Muscle of leg (tissue), 11 donors: Measurements from ENCODE around the gene AUH. TPM values are rescaled to one million over a fixed set of nuclear protein-coding genes. Genes with fewer than 3 reads are reported as not detected.

Experiments used
- DNase-seq: peaks from one replicate; pipeline ENCODE4 v3.0.0; 2013
- H3K27ac ChIP-seq: one replicate; pipeline ENCODE4 v1.5.1; 2013; ENCODE audit warnings: mild to moderate bottlenecking, low read length, control low read depth
- H3K27me3 ChIP-seq: one replicate; pipeline ENCODE4 v1.6.1; 2013; ENCODE audit warnings: low read length; ENCODE audit not compliant: control insufficient read depth, insufficient read depth
- H3K36me3 ChIP-seq: one replicate; pipeline ENCODE4 v1.6.1; 2013; ENCODE audit warnings: low read length; ENCODE audit not compliant: control insufficient read depth, insufficient read depth
- H3K4me1 ChIP-seq: one replicate; pipeline ENCODE4 v1.6.1; 2013; ENCODE audit warnings: low read length; ENCODE audit not compliant: control insufficient read depth, insufficient read depth
- H3K4me3 ChIP-seq: one replicate; pipeline ENCODE4 v1.5.1; 2013; ENCODE audit warnings: low read length, control low read depth
- H3K9me3 ChIP-seq: replicated peaks from 2 replicates; pipeline ENCODE4 v1.6.1; 2013; ENCODE audit warnings: low read depth, low read length; ENCODE audit not compliant: control insufficient read depth
- WGBS: methylation state at CpG from one replicate; pipeline ENCODE4 v1.1.5; 2013; ENCODE audit warnings: missing lambda C conversion rate; ENCODE audit not compliant: insufficient coverage; 5-methylcytosine and 5-hydroxymethylcytosine counted together
- polyA plus RNA-seq, 8 donors: library from polyadenylated mRNA; unstranded; fragments of 120-200 nt; gene quantifications; one replicate each; pipeline versions ENCODE4 v1.2.1 to v1.2.3, GENCODE V29; 2013; ENCODE audit warnings: inconsistent platforms in 1 of 8, low replicate concordance in 1 of 8; ENCODE audit not compliant: insufficient read length in 8 of 8, insufficient read depth in 1 of 8
- total RNA-seq: library from RNA; stranded (reverse); fragments of 120-200 nt; gene quantifications from one replicate; pipeline ENCODE4 v1.2.4, GENCODE V29; 2013

AUH gene
- total and polyA plus RNA-seq, 9 donors = 9.5 to 16.0 (median 12.7) TPM

DNA sequence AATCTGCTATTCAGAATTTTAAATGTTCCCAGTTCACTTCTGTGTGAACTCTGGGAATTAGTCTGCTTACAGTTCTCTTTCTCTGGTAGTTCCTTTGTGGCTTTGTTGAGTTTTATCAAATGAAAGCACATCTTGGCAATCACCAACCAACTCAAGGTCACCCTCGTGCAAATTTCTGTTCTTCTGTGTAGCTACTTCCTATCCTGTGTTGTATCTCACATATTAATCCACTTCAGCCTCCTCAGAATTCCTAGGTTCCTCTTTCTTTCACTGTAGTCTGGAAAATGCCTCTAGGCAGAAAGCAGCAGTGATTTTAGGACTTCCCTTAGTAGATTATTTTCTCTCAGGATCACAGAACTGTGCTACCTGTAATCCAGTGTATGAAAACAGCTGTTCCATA, 100.3 kb downstream of the AUH start:
- H3K27me3 ChIP-seq = no peaks in the 10 kb centered on the region
- H3K27ac ChIP-seq = no peak overlapping the region
- no CpG with 5 or more reads among the region's 1 CpG for WGBS
- no peaks in the 10 kb centered on the region for H3K36me3 ChIP-seq
- peak; percentile 41 for DNase-seq
- peaks cover 5% of the 10 kb centered on the region for H3K4me1 ChIP-seq
- no peak overlapping the region for H3K4me3 ChIP-seq
- H3K9me3 ChIP-seq = no peaks in the 10 kb centered on the region

DNA sequence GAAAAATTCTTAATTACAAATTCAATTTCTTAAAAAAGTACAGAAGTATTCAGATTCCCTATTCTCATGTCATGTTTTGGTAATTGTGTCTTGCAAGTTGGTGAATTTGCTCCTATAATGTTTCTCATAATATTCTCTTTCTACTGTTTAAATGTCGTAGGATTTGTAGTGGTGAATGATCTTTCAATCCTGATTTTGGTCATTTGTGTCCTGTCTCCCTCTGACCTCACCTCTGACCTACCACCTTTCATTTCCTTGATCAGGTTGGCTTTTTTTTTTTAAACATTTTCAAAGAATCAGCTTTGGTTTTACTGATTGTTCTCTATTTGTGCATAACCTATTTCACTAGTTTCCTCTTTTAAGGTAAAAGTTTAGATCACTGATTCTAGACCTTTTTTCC, 102.6 kb downstream of the AUH start:
- H3K36me3 ChIP-seq = no peaks in the 10 kb centered on the region
- no peaks in the 10 kb centered on the region for H3K9me3 ChIP-seq
- no peak overlapping the region for H3K4me3 ChIP-seq
- no peak overlapping the region for H3K27ac ChIP-seq
- peaks cover 9% of the 10 kb centered on the region for H3K4me1 ChIP-seq
- no CpG with 5 or more reads among the region's 1 CpG for WGBS
- no peak for DNase-seq
- H3K27me3 ChIP-seq = no peaks in the 10 kb centered on the region

DNA sequence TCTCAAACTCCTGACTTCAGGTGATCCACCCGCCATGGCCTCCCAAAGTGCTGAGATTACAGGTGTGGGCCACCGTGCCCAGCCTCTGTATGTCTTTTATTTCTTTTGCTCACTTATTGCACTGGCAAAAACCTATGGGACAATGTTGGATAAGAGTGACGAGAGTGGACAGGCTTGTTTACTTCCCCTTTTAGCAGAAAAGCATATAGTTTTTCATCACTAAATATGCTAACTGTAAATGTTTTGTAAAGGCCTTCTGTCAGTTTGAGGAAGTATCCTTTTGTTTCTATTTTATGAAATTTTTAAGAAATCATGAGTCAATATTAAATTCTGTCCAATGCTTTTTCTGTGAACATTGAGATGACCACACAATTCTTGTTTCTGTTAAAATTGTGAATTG, 103.3 kb downstream of the AUH start:
- H3K27ac ChIP-seq = no peak overlapping the region
- peak; percentile 34 for DNase-seq
- no CpG with 5 or more reads among the region's 3 CpGs for WGBS

DNA sequence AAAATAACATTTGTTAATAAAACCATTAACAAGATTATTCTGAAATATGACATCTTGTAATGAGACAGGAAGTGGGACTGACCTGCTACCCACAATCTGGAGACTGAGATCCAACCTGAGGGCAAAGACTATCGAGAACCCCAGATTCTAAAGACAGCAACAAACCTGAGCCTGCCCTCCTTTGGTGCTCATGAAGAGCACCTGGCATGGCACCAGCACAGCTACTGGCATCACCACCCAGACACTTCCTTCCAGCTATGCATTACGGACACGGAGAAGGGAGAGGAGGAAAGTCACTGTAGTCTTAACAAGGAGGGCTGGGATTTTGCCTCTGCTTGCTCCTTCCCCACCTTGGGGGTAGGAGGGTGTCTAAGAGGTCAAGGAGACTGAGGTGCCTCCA, 105.5 kb downstream of the AUH start:
- WGBS = 80% methylated on average over 1 of the region's 3 CpGs
- no peak for DNase-seq
- H3K4me1 ChIP-seq = peaks cover 9% of the 10 kb centered on the region
- no peaks in the 10 kb centered on the region for H3K27me3 ChIP-seq
- H3K36me3 ChIP-seq = no peaks in the 10 kb centered on the region
- no peak overlapping the region for H3K27ac ChIP-seq
- H3K4me3 ChIP-seq = no peak overlapping the region
- no peaks in the 10 kb centered on the region for H3K9me3 ChIP-seq

More for the DNA sequence above, 103.3 kb downstream of the AUH start:
- Histone ChIP-seq H3K4me3 (no peak overlapping the region), H3K4me1 (peaks cover 9% of the 10 kb centered on the region), H3K27me3 (no peaks in the 10 kb centered on the region), H3K36me3 (no peaks in the 10 kb centered on the region), H3K9me3 (no peaks in the 10 kb centered on the region)

DNA sequence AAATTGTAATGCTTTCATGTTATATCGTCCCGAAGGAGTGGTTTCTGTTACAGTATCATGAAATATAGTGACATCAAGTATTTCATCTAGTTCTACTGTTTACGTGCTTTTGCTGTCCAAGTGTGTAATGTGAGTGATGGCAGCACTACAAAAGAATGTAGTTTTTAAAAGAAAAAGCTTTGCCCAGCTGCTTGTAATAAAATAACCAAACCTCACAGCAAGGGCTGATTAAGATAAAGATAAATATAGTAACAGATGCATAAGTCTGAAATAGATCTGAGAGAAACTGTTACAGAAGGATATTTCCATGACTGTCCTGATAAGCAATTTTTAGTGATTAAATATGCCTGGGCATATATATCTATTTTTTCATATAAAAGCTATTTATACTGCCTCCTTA, 106.4 kb downstream of the AUH start:
- DNase-seq = peak; percentile 25
- WGBS = no CpG with 5 or more reads among the region's 3 CpGs
- Histone ChIP-seq H3K36me3 (no peaks in the 10 kb centered on the region), H3K27ac (no peak overlapping the region), H3K4me3 (no peak overlapping the region), H3K9me3 (no peaks in the 10 kb centered on the region), H3K4me1 (peaks cover 9% of the 10 kb centered on the region), H3K27me3 (no peaks in the 10 kb centered on the region)

DNA sequence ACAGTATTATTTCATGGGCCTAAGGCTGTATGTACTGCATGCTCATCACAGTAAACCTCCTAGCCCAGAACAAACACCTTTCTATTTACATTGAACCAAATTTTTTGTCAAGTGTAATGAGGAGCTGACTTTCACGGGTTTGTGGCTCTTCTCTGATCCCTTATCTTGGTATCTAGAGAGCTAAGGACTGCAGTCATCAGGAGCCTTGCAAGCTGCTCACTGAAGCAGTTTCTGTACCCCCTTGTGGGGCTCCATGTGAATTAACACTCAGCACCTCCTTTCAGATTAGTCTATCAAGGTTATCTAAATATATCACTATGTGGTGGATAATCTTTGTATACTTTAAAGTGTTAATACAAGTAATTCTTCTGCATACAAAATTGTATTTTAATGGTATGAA, 108.2 kb downstream of the AUH start:
- no peaks in the 10 kb centered on the region for H3K27me3 ChIP-seq
- WGBS = no CpG with 5 or more reads among the region's 1 CpG
- H3K4me1 ChIP-seq = peaks cover 9% of the 10 kb centered on the region
- H3K9me3 ChIP-seq = no peaks in the 10 kb centered on the region
- no peak overlapping the region for H3K4me3 ChIP-seq
- H3K36me3 ChIP-seq = no peaks in the 10 kb centered on the region
- DNase-seq = no peak
- no peak overlapping the region for H3K27ac ChIP-seq

DNA sequence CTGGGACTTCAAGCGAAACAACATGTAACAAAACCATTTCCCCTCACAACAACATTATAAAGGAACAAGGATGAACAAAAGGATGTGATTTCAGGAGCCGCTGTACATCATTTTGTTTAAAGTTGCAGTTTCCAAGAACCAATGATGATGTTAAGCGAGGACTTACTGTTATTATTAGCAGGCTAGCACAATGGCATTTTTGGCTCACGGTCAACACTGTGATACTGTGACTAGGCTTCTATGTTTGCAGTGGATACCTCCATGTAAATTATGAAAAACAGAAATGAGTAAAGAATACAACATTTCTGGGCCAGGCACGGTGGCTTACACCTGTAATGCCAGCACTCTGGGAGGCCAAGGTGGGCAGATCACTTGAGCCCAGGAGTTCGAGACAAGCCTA, 113.0 kb downstream of the AUH start:
- Histone ChIP-seq H3K27ac (no peak overlapping the region), H3K36me3 (no peaks in the 10 kb centered on the region), H3K9me3 (no peaks in the 10 kb centered on the region), H3K4me3 (no peak overlapping the region), H3K4me1 (no peaks in the 10 kb centered on the region), H3K27me3 (no peaks in the 10 kb centered on the region)
- 96% methylated on average over 3 of the region's 6 CpGs for WGBS
- no peak for DNase-seq

DNA sequence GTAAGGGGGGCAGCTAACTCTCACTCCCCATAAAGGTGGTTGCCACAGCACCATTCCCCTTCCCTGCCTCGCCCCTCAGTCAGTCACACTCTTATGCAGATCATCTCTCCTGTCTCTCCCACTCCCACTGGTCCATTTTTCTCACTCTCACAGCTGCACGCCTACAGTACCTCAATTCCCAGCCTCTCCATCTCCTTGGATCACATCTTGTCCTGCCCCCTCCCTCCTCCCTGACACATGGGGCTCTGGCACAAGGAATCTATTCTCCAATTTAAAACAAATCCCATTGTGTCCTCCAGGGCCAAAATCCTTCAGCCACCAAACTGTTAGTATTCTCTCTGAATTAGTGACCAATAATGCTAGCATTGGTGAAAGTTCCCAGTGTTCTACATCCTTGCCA, 114.4 kb downstream of the AUH start:
- Histone ChIP-seq H3K36me3 (peaks cover 2% of the 10 kb centered on the region), H3K27me3 (no peaks in the 10 kb centered on the region), H3K4me3 (no peak overlapping the region), H3K4me1 (no peaks in the 10 kb centered on the region), H3K27ac (no peak overlapping the region), H3K9me3 (no peaks in the 10 kb centered on the region)
- peak; percentile 14 for DNase-seq
- WGBS = 63% methylated on average over 2 of the region's 2 CpGs

DNA sequence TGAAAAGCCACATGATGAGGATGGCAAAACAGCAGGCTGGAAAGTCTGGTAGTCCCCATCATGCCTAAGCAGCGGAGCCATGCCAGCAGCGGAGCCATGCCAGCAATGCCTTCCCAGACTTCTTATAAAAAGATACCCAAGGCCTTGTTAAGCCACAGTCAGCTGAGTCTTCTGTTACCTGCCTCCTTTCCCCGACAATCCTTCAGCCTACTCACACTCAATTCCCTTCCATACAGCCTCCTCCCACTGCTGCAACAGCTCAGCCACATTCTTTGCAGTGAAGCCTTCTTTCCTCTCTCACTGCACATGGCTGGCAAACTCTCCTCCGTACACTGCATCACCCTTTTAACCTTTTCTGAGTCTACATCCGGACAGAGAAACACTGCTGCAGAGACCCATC, 114.9 kb downstream of the AUH start:
- WGBS = 62% methylated on average over 4 of the region's 5 CpGs
- no peak overlapping the region for H3K27ac ChIP-seq
- no peaks in the 10 kb centered on the region for H3K27me3 ChIP-seq
- peak; percentile 30 for DNase-seq
- no peak overlapping the region for H3K4me3 ChIP-seq
- H3K4me1 ChIP-seq = no peaks in the 10 kb centered on the region
- H3K36me3 ChIP-seq = peaks cover 2% of the 10 kb centered on the region
- no peaks in the 10 kb centered on the region for H3K9me3 ChIP-seq

DNA sequence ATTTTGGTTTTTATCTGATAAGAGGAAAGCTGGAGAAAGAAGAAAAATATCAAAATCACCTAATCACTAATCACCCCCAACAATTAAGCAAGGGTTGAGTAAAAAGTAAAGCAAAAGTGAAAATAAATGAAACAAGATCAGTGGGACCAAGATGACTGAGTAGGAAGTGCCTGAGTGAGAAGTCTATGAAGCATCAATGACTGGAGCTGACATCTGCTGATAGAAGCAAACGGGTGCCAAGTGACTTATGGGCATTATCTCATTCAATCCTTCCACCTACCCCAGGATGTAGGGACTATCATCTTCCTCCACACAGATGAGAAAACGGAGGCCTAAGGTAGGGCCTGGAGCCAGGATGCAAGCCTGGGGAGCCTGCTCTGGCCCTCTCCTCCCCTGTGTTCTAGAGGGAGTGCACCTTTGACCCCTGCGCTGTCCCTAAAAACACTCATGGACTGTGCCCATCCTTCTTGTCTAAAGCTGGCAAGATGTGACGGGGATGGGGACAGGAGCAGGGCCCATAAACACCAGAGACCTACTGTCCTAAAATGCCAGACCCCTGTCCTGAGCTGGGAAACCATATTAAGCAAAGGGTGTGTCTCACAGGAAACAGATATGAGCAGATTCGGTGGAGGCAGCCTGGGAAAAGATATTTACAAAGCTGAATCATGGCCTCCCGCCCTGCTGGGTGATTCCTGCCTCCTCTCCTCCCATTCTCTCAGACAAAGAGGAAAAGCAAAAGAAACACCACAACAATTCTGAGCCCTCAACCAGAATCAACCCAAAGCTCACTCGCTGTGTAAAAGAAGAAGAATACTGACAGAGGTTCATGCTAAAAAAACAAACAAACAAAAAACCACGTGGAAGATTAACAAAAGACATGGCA, 116.0 kb downstream of the AUH start:
- 100% methylated on average over 1 of the region's 8 CpGs for WGBS
- no peak overlapping the region for H3K27ac ChIP-seq
- H3K36me3 ChIP-seq = peaks cover 2% of the 10 kb centered on the region
- no peaks in the 10 kb centered on the region for H3K27me3 ChIP-seq
- H3K4me3 ChIP-seq = no peak overlapping the region
- no peaks in the 10 kb centered on the region for H3K4me1 ChIP-seq
- DNase-seq = no peak
- H3K9me3 ChIP-seq = no peaks in the 10 kb centered on the region
